ENCODE measurements around the gene RNU1-3. TPM values are rescaled to one million over a fixed set of nuclear protein-coding genes. Genes with fewer than 3 reads are reported as not detected.
A peak's percentile ranks its signal among the peaks of the same experiment; 100 is the strongest.
"Not testable (repeated sequence)": the region's sequence is repeated elsewhere in the genome, so short reads cannot be mapped to it uniquely, and the experiment has no call there.

The RNU1-3 gene
- total RNA-seq, 1 experiment from 2014 or later, result 1,685 TPM

DNA sequence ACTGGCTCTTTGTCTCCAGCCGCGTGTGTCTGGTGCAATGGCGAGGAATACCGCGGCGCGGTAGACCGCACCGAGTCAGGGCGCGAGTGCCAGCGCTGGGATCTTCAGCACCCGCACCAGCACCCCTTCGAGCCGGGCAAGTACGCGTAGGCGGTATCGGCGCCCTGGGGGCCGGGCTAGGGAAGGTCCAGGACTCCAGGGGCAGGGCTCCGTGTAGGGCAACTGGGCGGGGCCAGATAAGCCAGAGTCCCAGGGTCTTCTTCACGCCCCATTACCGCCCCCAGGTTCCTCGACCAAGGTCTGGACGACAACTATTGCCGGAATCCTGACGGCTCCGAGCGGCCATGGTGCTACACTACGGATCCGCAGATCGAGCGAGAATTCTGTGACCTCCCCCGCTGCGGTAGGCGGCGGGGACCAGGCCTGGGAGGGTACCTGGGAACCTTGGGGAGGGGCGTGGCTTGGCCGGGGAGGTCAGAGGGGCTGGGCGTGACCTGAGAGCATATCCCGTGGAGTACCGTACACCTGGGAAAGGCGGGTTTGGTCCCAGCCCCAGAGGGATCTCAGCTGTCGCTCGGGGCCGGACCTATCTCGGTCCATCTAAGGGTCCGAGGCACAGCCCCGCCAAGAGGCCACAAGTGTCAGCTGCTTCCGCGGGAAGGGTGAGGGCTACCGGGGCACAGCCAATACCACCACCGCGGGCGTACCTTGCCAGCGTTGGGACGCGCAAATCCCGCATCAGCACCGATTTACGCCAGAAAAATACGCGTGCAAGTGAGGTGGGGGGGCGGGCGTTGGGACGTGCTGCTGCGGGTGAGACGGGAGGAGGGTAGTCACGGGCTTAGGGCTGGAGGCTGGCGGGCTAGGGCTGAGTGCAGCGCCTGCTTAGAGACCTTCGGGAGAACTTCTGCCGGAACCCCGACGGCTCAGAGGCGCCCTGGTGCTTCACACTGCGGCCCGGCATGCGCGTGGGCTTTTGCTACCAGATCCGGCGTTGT is 19.3 kb downstream of the RNU1-3 start:
- H3K27me3 ChIP-seq (ENCODE audit: insufficient read depth, low read length); H2AFZ ChIP-seq (ENCODE audit: low read depth, low read length, poor library complexity, severe bottlenecking); POLR2A ChIA-PET; H3K27ac ChIP-seq (ENCODE audit: low read depth, low read length); H3K9ac ChIP-seq (ENCODE audit: low read length); H4K20me1 ChIP-seq (ENCODE audit: insufficient read depth); H3K9me3 ChIP-seq (ENCODE audit: control insufficient read depth in 1 of 2, insufficient read depth in 1 of 2, low read depth in 1 of 2, low read length in 2 of 2); H3K36me3 ChIP-seq (ENCODE audit: control insufficient read depth in 1 of 2, insufficient read depth in 2 of 2, low read length in 2 of 2); DNase-seq (ENCODE audit: low read depth, low spot score); CTCF ChIA-PET; H3K4me2 ChIP-seq (ENCODE audit: low read length); ATAC-seq; BruUV-seq (replicated peaks); RAD21 ChIA-PET (ENCODE audit: low non-redundant PET in 1 of 2, low total read pairs in 2 of 2, uncharacterized antibody in 2 of 2, unreplicated experiment in 2 of 2); H3K9me2 ChIP-seq (ENCODE audit: insufficient read depth); intact Hi-C loops (cut with micrococcal nuclease): not testable (repeated sequence)
- Histone ChIP-seq H3K4me1 (ENCODE audit: control insufficient read depth in 1 of 2, insufficient read depth in 2 of 2, low read length in 2 of 2) (peaks cover 14 to 22% of the 10 kb centered on the region in 2 experiments; a peak in 3 of 4 replicates), H3K79me2 (ENCODE audit: insufficient read depth, low read length) (peaks cover 20% of the 10 kb centered on the region), H3K4me3 (replicated peaks in 1 of 2; ENCODE audit: low read depth in 1 of 2, low read length in 2 of 2) (peak overlapping the region in 1 of 2 experiments; percentile 18; a peak in 1 of 4 replicates)

- BruUV-seq (replicated peaks); intact Hi-C loops (cut with micrococcal nuclease); H4K20me1 ChIP-seq (ENCODE audit: insufficient read depth); H3K9me2 ChIP-seq (ENCODE audit: insufficient read depth); H3K4me2 ChIP-seq (ENCODE audit: low read length); H3K36me3 ChIP-seq (ENCODE audit: control insufficient read depth in 1 of 2, insufficient read depth in 2 of 2, low read length in 2 of 2); POLR2A ChIA-PET; H3K9ac ChIP-seq (ENCODE audit: low read length); H3K27ac ChIP-seq (ENCODE audit: low read depth, low read length); H3K9me3 ChIP-seq (ENCODE audit: control insufficient read depth in 1 of 2, insufficient read depth in 1 of 2, low read depth in 1 of 2, low read length in 2 of 2); H3K27me3 ChIP-seq (ENCODE audit: insufficient read depth, low read length); RAD21 ChIA-PET (ENCODE audit: low non-redundant PET in 1 of 2, low total read pairs in 2 of 2, uncharacterized antibody in 2 of 2, unreplicated experiment in 2 of 2); DNase-seq (ENCODE audit: low read depth, low spot score); H2AFZ ChIP-seq (ENCODE audit: low read depth, low read length, poor library complexity, severe bottlenecking); ATAC-seq; CTCF ChIA-PET; H3K4me3 ChIP-seq (replicated peaks in 1 of 2; ENCODE audit: low read depth in 1 of 2, low read length in 2 of 2): not testable (repeated sequence)
- Histone ChIP-seq H3K4me1 (ENCODE audit: control insufficient read depth in 1 of 2, insufficient read depth in 2 of 2, low read length in 2 of 2) (peaks cover 14 to 22% of the 10 kb centered on the region in 2 experiments; a peak in 3 of 4 replicates), H3K79me2 (ENCODE audit: insufficient read depth, low read length) (peaks cover 27% of the 10 kb centered on the region)
Measured at GRCh38 chr1:16646716-16647115, 20.0 kb downstream of the RNU1-3 start.

DNA sequence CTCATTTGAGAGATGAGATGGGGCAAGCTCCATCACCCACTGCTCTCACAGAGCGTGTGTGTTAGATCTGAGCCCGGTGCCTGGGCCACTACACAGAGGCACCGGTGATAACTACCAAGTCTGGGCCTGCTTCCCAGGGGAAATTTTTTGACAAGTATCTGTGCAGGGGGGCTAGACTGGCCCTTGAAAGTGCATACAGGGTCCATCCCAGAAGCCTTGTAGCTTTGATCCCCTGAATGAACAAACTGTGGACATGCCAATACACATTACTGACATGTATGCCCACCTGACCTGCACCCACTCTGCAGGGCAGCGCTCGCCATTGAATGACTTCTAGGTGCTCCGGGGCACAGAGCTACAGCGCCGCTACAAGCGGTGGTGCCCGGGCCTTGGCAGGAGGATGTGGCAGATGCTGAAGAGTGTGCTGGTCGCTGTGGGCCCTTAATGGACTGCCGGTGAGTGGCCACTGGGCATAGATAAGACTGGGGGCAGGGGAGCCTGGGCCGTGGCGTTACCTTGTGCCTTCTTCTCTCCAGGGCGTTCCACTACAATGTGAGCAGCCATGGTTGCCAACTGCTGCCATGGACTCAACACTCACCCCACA is 20.6 kb downstream of the RNU1-3 start:
- H3K27ac ChIP-seq (ENCODE audit: low read depth, low read length); intact Hi-C loops (cut with micrococcal nuclease); ATAC-seq; H2AFZ ChIP-seq (ENCODE audit: low read depth, low read length, poor library complexity, severe bottlenecking); H3K9me2 ChIP-seq (ENCODE audit: insufficient read depth); DNase-seq (ENCODE audit: low read depth, low spot score); H3K9me3 ChIP-seq (ENCODE audit: control insufficient read depth in 1 of 2, insufficient read depth in 1 of 2, low read depth in 1 of 2, low read length in 2 of 2); POLR2A ChIA-PET; H4K20me1 ChIP-seq (ENCODE audit: insufficient read depth); H3K9ac ChIP-seq (ENCODE audit: low read length); CTCF ChIA-PET; H3K27me3 ChIP-seq (ENCODE audit: insufficient read depth, low read length); BruUV-seq (replicated peaks); H3K4me2 ChIP-seq (ENCODE audit: low read length); H3K36me3 ChIP-seq (ENCODE audit: control insufficient read depth in 1 of 2, insufficient read depth in 2 of 2, low read length in 2 of 2); RAD21 ChIA-PET (ENCODE audit: low non-redundant PET in 1 of 2, low total read pairs in 2 of 2, uncharacterized antibody in 2 of 2, unreplicated experiment in 2 of 2); H3K4me3 ChIP-seq (replicated peaks in 1 of 2; ENCODE audit: low read depth in 1 of 2, low read length in 2 of 2): not testable (repeated sequence)
- peaks cover 33% of the 10 kb centered on the region for H3K79me2 ChIP-seq (ENCODE audit: insufficient read depth, low read length)
- H3K4me1 ChIP-seq (ENCODE audit: control insufficient read depth in 1 of 2, insufficient read depth in 2 of 2, low read length in 2 of 2), result peaks cover 14 to 22% of the 10 kb centered on the region in 2 experiments; a peak in 3 of 4 replicates

- H2AFZ ChIP-seq (ENCODE audit: low read depth, low read length, poor library complexity, severe bottlenecking); H4K20me1 ChIP-seq (ENCODE audit: insufficient read depth); intact Hi-C loops (cut with micrococcal nuclease); H3K36me3 ChIP-seq (ENCODE audit: control insufficient read depth in 1 of 2, insufficient read depth in 2 of 2, low read length in 2 of 2); H3K9me2 ChIP-seq (ENCODE audit: insufficient read depth); H3K27me3 ChIP-seq (ENCODE audit: insufficient read depth, low read length); BruUV-seq (replicated peaks); POLR2A ChIA-PET; H3K9me3 ChIP-seq (ENCODE audit: control insufficient read depth in 1 of 2, insufficient read depth in 1 of 2, low read depth in 1 of 2, low read length in 2 of 2); DNase-seq (ENCODE audit: low read depth, low spot score); CTCF ChIA-PET; RAD21 ChIA-PET (ENCODE audit: low non-redundant PET in 1 of 2, low total read pairs in 2 of 2, uncharacterized antibody in 2 of 2, unreplicated experiment in 2 of 2): not testable (repeated sequence)
- H3K27ac ChIP-seq (ENCODE audit: low read depth, low read length), result peak overlapping the region; percentile 71
- peak; percentile 0 for ATAC-seq
- H3K79me2 ChIP-seq (ENCODE audit: insufficient read depth, low read length), result peaks cover 40% of the 10 kb centered on the region
- H3K4me3 ChIP-seq (replicated peaks in 1 of 2; ENCODE audit: low read depth in 1 of 2, low read length in 2 of 2), result peak overlapping the region; percentile 74 to 79
- peak overlapping the region; percentile 82 for H3K9ac ChIP-seq (ENCODE audit: low read length)
- H3K4me2 ChIP-seq (ENCODE audit: low read length), result peak overlapping the region; percentile 82
- peaks cover 14 to 22% of the 10 kb centered on the region in 2 experiments; a peak in 3 of 4 replicates for H3K4me1 ChIP-seq (ENCODE audit: control insufficient read depth in 1 of 2, insufficient read depth in 2 of 2, low read length in 2 of 2)
Measured at GRCh38 chr1:16645271-16646060, 21.3 kb downstream of the RNU1-3 start.

All from HCT116 (cell line).